DND-41 (cell line): Measurements from ENCODE around the gene TOMT.

Source experiments
- ATAC-seq: fragments of 200-7000 bp; cut with Tn5 transposase; 3 replicates; pipeline ENCODE4 v1.9.1; 2021; ENCODE audit warnings: low read depth; ENCODE audit not compliant: insufficient read depth
- DNase-seq: peaks from one replicate; pipeline ENCODE4 v3.0.0-alpha.2; 2020
- H2AFZ ChIP-seq: 2 replicates; pipeline ENCODE4 v1.6.0; 2012; ENCODE audit warnings: low read depth, low read length
- H3K27ac ChIP-seq: 2 replicates; pipeline ENCODE4 v1.5.1; 2012; ENCODE audit warnings: low read length, inconsistent platforms
- H3K27me3 ChIP-seq: fragments of 200-600 bp; sonication (generic); 2 replicates; pipeline ENCODE4 v1.6.0; 2012; ENCODE audit warnings: low read length, mild to moderate bottlenecking, inconsistent platforms; ENCODE audit not compliant: insufficient read depth, poor library complexity
- H3K36me3 ChIP-seq: 2 replicates; pipeline ENCODE4 v1.5.1; 2012; ENCODE audit warnings: low read length, inconsistent platforms; ENCODE audit not compliant: insufficient read depth
- H3K4me1 ChIP-seq: 2 replicates; pipeline ENCODE4 v1.5.1; 2012; ENCODE audit warnings: mild to moderate bottlenecking, low read length; ENCODE audit not compliant: insufficient read depth
- H3K4me2 ChIP-seq: 2 replicates; pipeline ENCODE4 v1.6.0; 2012; ENCODE audit warnings: mild to moderate bottlenecking, moderate library complexity, low read length, inconsistent platforms; ENCODE audit not compliant: insufficient read depth
- H3K4me3 ChIP-seq, 2 experiments: fragments of 200-600 bp in 1 of 2; shearing (Covaris generic) in 1 of 2; 2 replicates each; pipeline ENCODE4 v1.5.1; 2012 to 2016; ENCODE audit warnings: inconsistent platforms in 2 of 2, low read length in 2 of 2, mild to moderate bottlenecking in 2 of 2, low read depth in 1 of 2, moderate library complexity in 1 of 2
- H3K79me2 ChIP-seq: 2 replicates; pipeline ENCODE4 v1.6.0; 2012; ENCODE audit warnings: low read length, inconsistent platforms; ENCODE audit not compliant: insufficient read depth
- H3K9ac ChIP-seq: 2 replicates; pipeline ENCODE4 v1.6.0; 2012; ENCODE audit warnings: low read depth, mild to moderate bottlenecking, inconsistent platforms, low read length, moderate library complexity
- H3K9me3 ChIP-seq: 2 replicates; pipeline ENCODE4 v1.5.1; 2012; ENCODE audit warnings: low read length, moderate library complexity, mild to moderate bottlenecking, inconsistent platforms; ENCODE audit not compliant: insufficient read depth, severe bottlenecking
- H4K20me1 ChIP-seq: 2 replicates; pipeline ENCODE4 v1.6.0; 2012; ENCODE audit warnings: low read length; ENCODE audit not compliant: insufficient read depth
- EZH2 ChIP-seq: IDR thresholded peaks from 3 replicates; pipeline ENCODE4 v1.6.1; 2012; ENCODE audit warnings: borderline replicate concordance, low read depth, mild to moderate bottlenecking, moderate library complexity, low read length, inconsistent platforms; ENCODE audit not compliant: severe bottlenecking
- TF ChIP-seq, protein P1 (sequence below): IDR thresholded peaks from 2 replicates; pipeline ENCODE4 v1.5.1; 2012; ENCODE audit warnings: borderline replicate concordance, low read length, moderate library complexity, mild to moderate bottlenecking; ENCODE audit not compliant: poor library complexity, severe bottlenecking; ENCODE audit errors: extremely low read depth

The TOMT gene

DNA sequence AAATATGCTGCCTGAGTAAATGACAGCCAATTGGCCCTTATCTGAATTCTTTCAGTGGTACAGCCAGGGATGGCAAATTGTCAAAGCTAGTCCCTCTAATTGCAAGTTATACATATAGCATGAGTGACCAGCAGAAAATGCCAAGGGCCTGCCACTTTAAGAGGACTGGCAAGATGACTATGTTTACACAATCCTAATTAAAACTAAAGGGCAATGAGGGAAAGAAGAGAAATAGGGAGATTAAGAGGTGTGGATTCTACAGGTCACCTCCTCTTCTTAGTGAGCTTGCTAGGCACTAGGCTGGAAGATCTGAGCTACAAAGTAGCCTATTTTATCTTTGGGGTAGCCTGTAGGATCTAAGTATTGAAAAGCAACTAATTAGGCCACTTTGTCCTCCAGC is 38.9 kb upstream of the TOMT start:
- TF ChIP-seq EZH2, result no peak
- TF ChIP-seq, protein P1, sequence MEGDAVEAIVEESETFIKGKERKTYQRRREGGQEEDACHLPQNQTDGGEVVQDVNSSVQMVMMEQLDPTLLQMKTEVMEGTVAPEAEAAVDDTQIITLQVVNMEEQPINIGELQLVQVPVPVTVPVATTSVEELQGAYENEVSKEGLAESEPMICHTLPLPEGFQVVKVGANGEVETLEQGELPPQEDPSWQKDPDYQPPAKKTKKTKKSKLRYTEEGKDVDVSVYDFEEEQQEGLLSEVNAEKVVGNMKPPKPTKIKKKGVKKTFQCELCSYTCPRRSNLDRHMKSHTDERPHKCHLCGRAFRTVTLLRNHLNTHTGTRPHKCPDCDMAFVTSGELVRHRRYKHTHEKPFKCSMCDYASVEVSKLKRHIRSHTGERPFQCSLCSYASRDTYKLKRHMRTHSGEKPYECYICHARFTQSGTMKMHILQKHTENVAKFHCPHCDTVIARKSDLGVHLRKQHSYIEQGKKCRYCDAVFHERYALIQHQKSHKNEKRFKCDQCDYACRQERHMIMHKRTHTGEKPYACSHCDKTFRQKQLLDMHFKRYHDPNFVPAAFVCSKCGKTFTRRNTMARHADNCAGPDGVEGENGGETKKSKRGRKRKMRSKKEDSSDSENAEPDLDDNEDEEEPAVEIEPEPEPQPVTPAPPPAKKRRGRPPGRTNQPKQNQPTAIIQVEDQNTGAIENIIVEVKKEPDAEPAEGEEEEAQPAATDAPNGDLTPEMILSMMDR, result no peak
- H4K20me1 ChIP-seq, result peaks cover 45% of the 10 kb centered on the region
- H3K36me3 ChIP-seq, result peaks cover 64% of the 10 kb centered on the region
- peaks cover under 1% of the 10 kb centered on the region; the same call in 1 of the 2 replicates for H3K4me1 ChIP-seq
- H2AFZ ChIP-seq, result no peak overlapping the region
- no peak overlapping the region for H3K4me2 ChIP-seq
- peaks cover 94% of the 10 kb centered on the region for H3K79me2 ChIP-seq
- no peaks in the 10 kb centered on the region for H3K27me3 ChIP-seq
- no peaks in the 10 kb centered on the region for H3K9me3 ChIP-seq
- no peak for DNase-seq
- H3K9ac ChIP-seq, result no peak overlapping the region
- no peak overlapping the region for H3K27ac ChIP-seq
- no peak overlapping the region for H3K4me3 ChIP-seq
- ATAC-seq, result no peak

DNA sequence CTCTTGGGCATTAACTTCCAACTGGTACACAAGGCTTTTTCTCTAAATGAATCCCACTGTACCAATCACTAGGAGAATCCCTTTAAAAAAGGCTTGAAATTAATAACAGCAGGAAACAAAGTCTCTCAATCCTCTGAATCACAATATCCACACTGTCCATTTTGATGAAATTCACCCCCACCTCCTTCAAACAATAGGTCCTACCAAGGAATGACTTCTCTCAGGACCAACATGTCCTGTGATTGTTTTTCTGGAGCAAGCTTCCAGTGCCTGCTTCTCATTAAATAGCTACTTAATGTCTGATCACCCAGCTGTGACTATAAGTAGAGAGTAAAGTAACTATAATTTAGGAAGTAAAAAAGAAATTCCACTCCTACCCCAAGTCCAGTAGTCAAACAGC is 38.5 kb upstream of the TOMT start:
- no peak overlapping the region for H3K4me3 ChIP-seq
- no peak for ATAC-seq
- no peak for DNase-seq
- no peak overlapping the region for H2AFZ ChIP-seq
- no peak overlapping the region for H3K9ac ChIP-seq
- peaks cover 5% of the 10 kb centered on the region for H3K4me1 ChIP-seq
- TF ChIP-seq EZH2, result no peak
- TF ChIP-seq, protein P1, result no peak
- H3K27ac ChIP-seq, result no peak overlapping the region
- peaks cover 64% of the 10 kb centered on the region for H3K36me3 ChIP-seq
- H3K4me2 ChIP-seq, result no peak overlapping the region
- H3K27me3 ChIP-seq, result no peaks in the 10 kb centered on the region
- no peaks in the 10 kb centered on the region for H3K9me3 ChIP-seq
- H4K20me1 ChIP-seq, result peaks cover 49% of the 10 kb centered on the region
- H3K79me2 ChIP-seq, result peaks cover 94% of the 10 kb centered on the region

DNA sequence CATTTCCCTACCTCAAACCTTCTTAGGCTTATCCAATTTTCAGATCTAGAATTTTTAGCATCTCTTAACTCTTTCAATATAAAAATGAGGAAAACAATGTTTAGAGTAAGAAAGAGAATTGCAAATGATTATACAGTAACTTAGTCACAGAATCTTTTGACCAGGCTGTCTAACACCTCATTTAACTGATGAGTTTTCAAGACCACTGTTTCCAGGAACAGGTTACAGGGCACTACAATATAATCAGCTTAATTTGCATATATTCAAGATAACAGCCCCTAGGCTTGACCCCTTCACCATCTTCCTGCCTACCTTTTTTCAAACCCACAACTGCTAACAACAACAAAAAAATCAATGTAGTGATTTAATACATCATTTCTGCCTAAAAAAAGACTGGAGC is 38.0 kb upstream of the TOMT start:
- ATAC-seq, result no peak
- DNase-seq, result no peak
- no peak overlapping the region for H3K4me3 ChIP-seq
- TF ChIP-seq EZH2, result no peak
- TF ChIP-seq, protein P1, result no peak
- H3K36me3 ChIP-seq, result peaks cover 60% of the 10 kb centered on the region
- H3K27ac ChIP-seq, result no peak overlapping the region
- H3K9me3 ChIP-seq, result no peaks in the 10 kb centered on the region
- H3K9ac ChIP-seq, result no peak overlapping the region
- H2AFZ ChIP-seq, result no peak overlapping the region
- H3K27me3 ChIP-seq, result no peaks in the 10 kb centered on the region
- H3K4me2 ChIP-seq, result no peak overlapping the region
- peaks cover 8% of the 10 kb centered on the region for H3K4me1 ChIP-seq
- peaks cover 94% of the 10 kb centered on the region for H3K79me2 ChIP-seq
- H4K20me1 ChIP-seq, result peaks cover 53% of the 10 kb centered on the region

DNA sequence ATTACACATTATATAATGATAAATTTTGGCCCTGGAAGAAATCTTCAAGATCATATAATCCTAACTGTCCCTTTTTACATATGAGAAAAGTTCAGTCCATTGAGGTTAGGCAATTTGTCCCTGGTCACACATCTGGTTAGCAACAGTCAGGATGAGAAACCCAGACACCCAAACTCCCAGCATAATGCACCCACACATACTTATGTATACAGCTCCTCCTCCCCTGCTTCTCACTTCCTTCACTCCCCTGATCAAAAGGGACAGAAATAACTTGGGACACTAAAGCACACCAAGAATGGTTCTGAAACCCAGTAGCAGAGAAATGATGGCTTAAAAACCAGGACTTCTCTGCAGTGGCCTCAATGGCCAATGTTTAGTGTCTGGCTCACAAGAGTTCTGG is 36.5 kb upstream of the TOMT start:
- peaks cover 93% of the 10 kb centered on the region for H3K79me2 ChIP-seq
- H3K27ac ChIP-seq, result no peak overlapping the region
- peaks cover 8% of the 10 kb centered on the region for H3K4me1 ChIP-seq
- no peaks in the 10 kb centered on the region for H3K27me3 ChIP-seq
- no peaks in the 10 kb centered on the region for H3K9me3 ChIP-seq
- H3K4me3 ChIP-seq, result no peak overlapping the region
- no peak for TF ChIP-seq EZH2
- TF ChIP-seq, protein P1, result no peak
- H3K36me3 ChIP-seq, result peaks cover 48% of the 10 kb centered on the region
- H4K20me1 ChIP-seq, result peaks cover 50% of the 10 kb centered on the region
- H2AFZ ChIP-seq, result no peak overlapping the region
- no peak for ATAC-seq
- H3K4me2 ChIP-seq, result no peak overlapping the region
- no peak for DNase-seq
- H3K9ac ChIP-seq, result no peak overlapping the region
